PC-3 (cell line): ENCODE results near the gene CCDC192. TPM values are rescaled to one million over a fixed set of nuclear protein-coding genes. Genes with fewer than 3 reads are reported as not detected.
A peak's percentile ranks its signal among the peaks of the same experiment; 100 is the strongest.

ENCODE experiments used
- ATAC-seq: fragments of 200-7000 bp; cut with Tn5 transposase; 2 replicates; pipeline ENCODE4 v1.9.1; 2020; ENCODE audit warnings: mild to moderate bottlenecking, moderate library complexity
- BruUV-seq: library from RNA; stranded (reverse); fragments of 400-500 nt; replicated peaks from 2 replicates; lab custom pipeline; 2021; lab: Mats Ljungman, UMichigan
- CTCF ChIA-PET: fragments of 300-600 bp; sonication (Branson Sonifier 250); formaldehyde crosslinking; loops from one replicate; lab custom pipeline; 2022; ENCODE audit warnings: antibody characterized with exemption; lab: Charles Lee
- POLR2A ChIA-PET: fragments of 300-600 bp; sonication (Branson Sonifier 250); formaldehyde crosslinking; loops from one replicate; lab custom pipeline; 2022; ENCODE audit warnings: antibody characterized with exemption; ENCODE audit not compliant: unreplicated experiment; lab: Charles Lee
- DNase-seq: peaks from one replicate; pipeline ENCODE4 v3.0.0-alpha.2; 2015
- H2AFZ ChIP-seq: fragments of 300-600 bp; sonication (generic); 2 replicates; pipeline ENCODE4 v1.6.0; 2016; ENCODE audit warnings: antibody characterized with exemption, low read length
- H3F3A ChIP-seq: fragments of 300-600 bp; sonication (generic); one replicate; pipeline ENCODE4 v1.6.0; 2017; ENCODE audit warnings: antibody characterized with exemption, low read length, control low read depth, mild to moderate bottlenecking; ENCODE audit not compliant: unreplicated experiment
- H3K27ac ChIP-seq: fragments of 300-600 bp; sonication (generic); 2 replicates; pipeline ENCODE4 v1.5.1; 2016; ENCODE audit warnings: mild to moderate bottlenecking, low read length
- H3K27me3 ChIP-seq: fragments of 300-600 bp; sonication (generic); 2 replicates; pipeline ENCODE4 v1.6.1; 2016; ENCODE audit warnings: low read length, mixed read lengths
- H3K36me3 ChIP-seq: fragments of 300-600 bp; sonication (generic); 2 replicates; pipeline ENCODE4 v1.6.1; 2016; ENCODE audit warnings: low read depth, mixed run types, low read length, mixed read lengths
- H3K4me1 ChIP-seq: fragments of 300-600 bp; sonication (generic); 2 replicates; pipeline ENCODE4 v1.5.1; 2016; ENCODE audit warnings: low read length; ENCODE audit not compliant: insufficient read depth
- H3K4me2 ChIP-seq: fragments of 300-600 bp; sonication (generic); 2 replicates; pipeline ENCODE4 v1.6.0; 2016; ENCODE audit warnings: low read length
- H3K4me3 ChIP-seq: fragments of 300-600 bp; sonication (generic); 2 replicates; pipeline ENCODE4 v1.5.1; 2016; ENCODE audit warnings: mild to moderate bottlenecking, low read length, mixed read lengths
- H3K79me2 ChIP-seq: fragments of 300-600 bp; sonication (generic); 2 replicates; pipeline ENCODE4 v1.6.1; 2017; ENCODE audit warnings: low read length, mixed read lengths
- H3K9ac ChIP-seq: fragments of 300-600 bp; sonication (generic); 2 replicates; pipeline ENCODE4 v1.6.0; 2016; ENCODE audit warnings: mild to moderate bottlenecking, low read length
- H3K9me2 ChIP-seq: fragments of 300-600 bp; sonication (generic); replicated peaks from 2 replicates; pipeline ENCODE4 v1.6.1; 2016; ENCODE audit warnings: mixed run types, low read length, mixed read lengths
- H3K9me3 ChIP-seq: fragments of 300-600 bp; sonication (generic); 2 replicates; pipeline ENCODE4 v1.6.1; 2016; ENCODE audit warnings: low read length, mixed read lengths
- H4K20me1 ChIP-seq: fragments of 300-600 bp; sonication (generic); 2 replicates; pipeline ENCODE4 v1.6.1; 2016; ENCODE audit warnings: low read length, mixed read lengths
- EZH2 ChIP-seq: fragments of 300-600 bp; sonication (generic); IDR thresholded peaks from one replicate; pipeline ENCODE4 v1.6.1; 2017; ENCODE audit warnings: antibody characterized with exemption, mild to moderate bottlenecking, low read length; ENCODE audit not compliant: unreplicated experiment
- EZH2phosphoT487 ChIP-seq: fragments of 300-600 bp; sonication (generic); IDR thresholded peaks from 2 replicates; pipeline ENCODE4 v1.6.1; 2018; ENCODE audit warnings: mild to moderate bottlenecking, antibody characterized with exemption, low read length, borderline replicate concordance
- intact Hi-C: fragments of 100-400 bp; cut with micrococcal nuclease; formaldehyde crosslinking; loops from 2 replicates; pipeline ENCODE4 v1.9.0; 2023
- total RNA-seq: library from RNA; depleted of rRNA; stranded (reverse); fragments of >200 nt; gene quantifications from 2 replicates; pipeline ENCODE4 v1.2.3, GENCODE V29; 2014
- TF ChIP-seq, protein P1 (sequence below): fragments of 300-600 bp; sonication (generic); conservative IDR thresholded peaks from 2 replicates; pipeline ENCODE4 v1.5.1; 2017; ENCODE audit warnings: antibody characterized with exemption, low read depth, mild to moderate bottlenecking, low read length

Gene CCDC192
- total RNA-seq, 1 experiment from 2014 or later, result not detected

DNA sequence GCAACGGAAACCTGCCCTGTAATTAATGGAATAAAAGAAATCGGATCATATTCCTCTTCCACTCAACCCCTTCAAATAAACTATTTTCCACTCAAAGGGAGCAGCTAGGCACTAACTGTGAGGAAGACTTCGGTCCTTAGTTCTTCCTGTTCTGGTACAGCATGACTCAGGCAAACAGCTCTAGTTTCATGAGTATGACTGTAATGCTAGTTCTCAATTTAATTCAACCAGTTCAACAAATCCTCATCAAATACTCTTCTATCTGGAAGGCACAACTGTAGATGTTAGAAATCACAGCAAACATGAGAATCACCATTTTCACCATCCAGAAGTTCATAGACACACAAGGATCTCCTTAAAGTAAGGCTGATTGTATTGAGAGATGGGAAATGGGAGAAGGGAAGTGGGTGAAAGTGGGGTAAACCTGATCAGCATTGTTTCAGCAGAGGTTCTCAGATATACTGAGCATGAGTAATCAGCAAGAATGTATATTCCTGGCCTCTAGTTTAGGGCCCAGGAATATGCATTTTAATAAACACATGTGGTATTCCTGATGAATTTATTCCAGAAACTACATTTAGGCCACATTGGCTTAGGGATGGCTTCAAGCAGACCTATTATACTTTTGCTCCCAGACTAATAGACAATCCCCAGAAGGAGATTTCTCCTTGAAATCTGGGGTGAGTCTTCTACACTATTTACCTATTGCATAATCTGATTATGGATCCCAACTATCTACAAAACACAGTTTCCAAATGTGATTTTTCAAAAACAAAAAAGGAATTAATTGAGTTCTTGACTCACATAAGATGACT, 239.3 kb downstream of the CCDC192 start:
- TF ChIP-seq EZH2 (no peak), EZH2phosphoT487 (no peak)
- TF ChIP-seq, protein P1, sequence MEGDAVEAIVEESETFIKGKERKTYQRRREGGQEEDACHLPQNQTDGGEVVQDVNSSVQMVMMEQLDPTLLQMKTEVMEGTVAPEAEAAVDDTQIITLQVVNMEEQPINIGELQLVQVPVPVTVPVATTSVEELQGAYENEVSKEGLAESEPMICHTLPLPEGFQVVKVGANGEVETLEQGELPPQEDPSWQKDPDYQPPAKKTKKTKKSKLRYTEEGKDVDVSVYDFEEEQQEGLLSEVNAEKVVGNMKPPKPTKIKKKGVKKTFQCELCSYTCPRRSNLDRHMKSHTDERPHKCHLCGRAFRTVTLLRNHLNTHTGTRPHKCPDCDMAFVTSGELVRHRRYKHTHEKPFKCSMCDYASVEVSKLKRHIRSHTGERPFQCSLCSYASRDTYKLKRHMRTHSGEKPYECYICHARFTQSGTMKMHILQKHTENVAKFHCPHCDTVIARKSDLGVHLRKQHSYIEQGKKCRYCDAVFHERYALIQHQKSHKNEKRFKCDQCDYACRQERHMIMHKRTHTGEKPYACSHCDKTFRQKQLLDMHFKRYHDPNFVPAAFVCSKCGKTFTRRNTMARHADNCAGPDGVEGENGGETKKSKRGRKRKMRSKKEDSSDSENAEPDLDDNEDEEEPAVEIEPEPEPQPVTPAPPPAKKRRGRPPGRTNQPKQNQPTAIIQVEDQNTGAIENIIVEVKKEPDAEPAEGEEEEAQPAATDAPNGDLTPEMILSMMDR, result no peak
- Histone ChIP-seq H3K36me3 (no peaks in the 10 kb centered on the region), H4K20me1 (no peaks in the 10 kb centered on the region), H3K27me3 (no peaks in the 10 kb centered on the region), H3K27ac (peak overlapping the region; percentile 83), H3K4me3 (peak overlapping the region; percentile 36), H3K9me3 (no peaks in the 10 kb centered on the region), H2AFZ (peak overlapping the region; percentile 56), H3F3A (peaks cover 4% of the 10 kb centered on the region), H3K4me2 (peak overlapping the region; percentile 66), H3K9me2 (no peaks in the 10 kb centered on the region), H3K4me1 (peaks cover 38% of the 10 kb centered on the region), H3K9ac (peak overlapping the region; percentile 47), H3K79me2 (no peaks in the 10 kb centered on the region)
- peak; percentile 65 for ATAC-seq
- CTCF ChIA-PET, result interaction anchor here (0.6 to 1.2 kb wide), 4 partner anchors 15 to 139 kb away, joined by 3 to 5 read pairs (median 4); no protein-coding TSS in a partner anchor
- BruUV-seq, result TSS peak; percentile 56
- POLR2A ChIA-PET, result interaction anchor here (0.6 to 1.0 kb wide), 2 partner anchors 25 to 227 kb away, joined by 3 read pairs; no protein-coding TSS in a partner anchor
- DNase-seq, result peak; percentile 63
- intact Hi-C loops, result loop anchor here (2.0 kb wide), 1 partner anchor 38 kb away; no protein-coding TSS in a partner anchor

DNA sequence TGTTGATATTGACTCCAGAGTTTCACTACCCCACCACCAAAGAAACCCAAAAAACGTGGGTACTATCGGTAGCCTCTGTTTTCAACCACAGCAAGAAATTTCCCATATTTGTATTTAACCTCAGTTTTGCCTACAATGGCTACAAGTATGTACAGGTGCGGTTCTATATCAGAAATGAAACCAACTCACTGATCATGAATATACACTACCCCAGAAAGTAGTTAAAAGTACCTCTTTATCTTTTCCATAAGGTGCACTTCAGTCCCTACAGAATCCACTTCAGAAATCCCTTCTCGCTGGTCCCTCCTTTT, 239.8 kb downstream of the CCDC192 start:
- H3K4me2 ChIP-seq, result no peak overlapping the region
- CTCF ChIA-PET, result no interaction called here
- ATAC-seq (no peak), DNase-seq (no peak)
- no peaks in the 10 kb centered on the region for H3K9me2 ChIP-seq
- H3K36me3 ChIP-seq, result no peaks in the 10 kb centered on the region
- H3K79me2 ChIP-seq, result no peaks in the 10 kb centered on the region
- no peaks in the 10 kb centered on the region for H3K27me3 ChIP-seq
- H3K9me3 ChIP-seq, result no peaks in the 10 kb centered on the region
- intact Hi-C loops, result loop anchor here (2.0 kb wide), 1 partner anchor 38 kb away; no protein-coding TSS in a partner anchor
- BruUV-seq, result no TSS peak
- peak overlapping the region; percentile 83 for H3K27ac ChIP-seq
- TF ChIP-seq EZH2 (no peak), EZH2phosphoT487 (no peak)
- TF ChIP-seq, protein P1, result no peak
- peaks cover 4% of the 10 kb centered on the region for H3F3A ChIP-seq
- no peak overlapping the region for H3K4me3 ChIP-seq
- H3K9ac ChIP-seq, result no peak overlapping the region; the same call in 1 of the 2 replicates
- peaks cover 38% of the 10 kb centered on the region for H3K4me1 ChIP-seq
- H4K20me1 ChIP-seq, result no peaks in the 10 kb centered on the region
- no peak overlapping the region for H2AFZ ChIP-seq
- POLR2A ChIA-PET, result no interaction called here

DNA sequence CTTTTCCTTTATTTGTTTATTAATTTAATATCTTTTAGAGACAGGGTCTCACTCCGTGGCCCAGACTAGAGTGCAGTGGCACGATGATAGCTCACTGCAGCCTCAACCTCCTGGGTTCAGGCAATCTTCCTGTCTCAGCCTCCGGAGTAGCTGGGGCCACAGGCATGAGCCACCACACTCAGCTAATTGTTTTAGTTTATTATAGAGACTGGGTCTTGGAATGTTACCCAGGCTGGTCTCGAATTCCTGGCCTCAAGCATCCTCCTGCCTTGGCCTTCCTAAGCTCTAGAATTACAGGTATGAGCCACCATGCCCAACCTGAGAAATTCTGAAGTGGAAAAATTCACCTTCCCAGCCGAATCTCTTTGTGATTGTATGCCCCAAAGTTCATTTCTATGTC, 240.9 kb downstream of the CCDC192 start:
- Histone ChIP-seq H3K27me3 (no peaks in the 10 kb centered on the region), H3F3A (peaks cover 4% of the 10 kb centered on the region), H3K9me3 (no peaks in the 10 kb centered on the region), H3K36me3 (no peaks in the 10 kb centered on the region), H3K27ac (no peak overlapping the region), H3K9ac (no peak overlapping the region), H3K4me3 (no peak overlapping the region), H4K20me1 (no peaks in the 10 kb centered on the region), H3K9me2 (no peaks in the 10 kb centered on the region), H3K79me2 (no peaks in the 10 kb centered on the region), H3K4me1 (peaks cover 38% of the 10 kb centered on the region), H3K4me2 (no peak overlapping the region), H2AFZ (no peak overlapping the region)
- BruUV-seq, result no TSS peak
- ATAC-seq (peak; percentile 6; the same call in 1 of the 2 replicates), DNase-seq (peak; percentile 30)
- intact Hi-C loops, result no loop called here
- ChIA-PET POLR2A (no interaction called here), CTCF (no interaction called here)
- TF ChIP-seq EZH2 (no peak), EZH2phosphoT487 (no peak)
- TF ChIP-seq, protein P1, result no peak
